GM19099 (cell line): Measurements from ENCODE around the gene TMEM44.

Experiments
- POLR2A ChIP-seq: IDR thresholded peaks from 3 replicates; pipeline ENCODE4 v1.6.1; 2011; ENCODE audit warnings: low read depth; ENCODE audit not compliant: insufficient read length; ENCODE audit errors: extremely low read depth

The TMEM44 gene

GRCh38 chr3:194661374-194661773 lies 28.2 kb upstream of the TMEM44 start:
- no peak for TF ChIP-seq POLR2A

DNA sequence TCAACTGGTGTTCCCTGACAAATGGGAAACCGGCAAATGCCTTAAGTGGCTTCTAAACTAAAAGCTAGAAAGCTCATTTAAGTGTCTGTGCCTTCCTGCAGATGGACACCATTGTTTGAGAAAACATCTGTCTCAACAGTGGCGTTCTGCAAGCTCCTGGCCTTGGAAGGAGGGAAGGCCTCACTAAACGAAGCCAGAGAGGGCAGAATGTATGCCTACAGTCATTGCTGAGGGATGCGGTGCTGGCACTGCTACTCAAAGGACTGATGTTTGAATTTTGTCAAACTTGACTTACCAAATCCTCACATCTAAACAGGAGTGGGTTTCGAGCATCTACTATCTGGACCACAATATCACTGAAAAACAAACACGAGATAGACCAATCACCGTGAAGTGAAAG lies 26.6 kb upstream of the TMEM44 start:
- no peak for TF ChIP-seq POLR2A

DNA sequence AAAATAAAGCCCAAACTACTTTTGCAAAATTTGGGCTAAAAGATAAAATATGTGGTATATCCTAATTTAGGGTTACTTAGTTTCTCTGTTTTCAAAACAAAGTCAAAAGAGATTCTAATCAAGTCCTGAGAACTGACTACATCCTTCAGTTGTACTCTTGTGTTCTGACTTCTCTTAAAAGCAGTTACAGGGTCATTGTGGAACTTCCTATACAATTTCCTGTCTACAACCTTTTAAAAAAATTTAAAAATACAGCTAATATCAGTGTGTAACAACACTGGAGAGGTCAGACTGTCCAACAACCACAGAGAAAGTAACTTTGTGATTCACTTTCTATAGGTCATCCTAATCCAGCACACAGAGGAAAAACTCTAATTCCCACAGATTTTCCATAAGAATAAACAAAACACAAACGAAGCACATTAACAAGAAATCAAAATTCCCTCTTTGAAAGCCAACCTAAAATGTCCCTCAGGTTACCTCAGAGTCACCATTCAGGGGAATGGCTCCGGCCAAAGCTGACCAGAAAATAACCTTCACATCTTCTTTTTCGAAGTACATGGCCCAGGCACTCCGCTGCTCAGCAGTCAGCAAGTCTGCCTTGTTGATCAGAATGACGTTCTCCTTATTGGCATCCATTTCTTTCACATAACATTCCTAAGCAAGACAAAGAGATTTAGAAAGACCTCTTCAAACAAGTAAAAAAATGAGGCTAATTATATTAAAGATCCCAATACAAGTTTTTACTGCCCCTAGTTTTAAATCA lies 25.4 kb upstream of the TMEM44 start:
- no peak for TF ChIP-seq POLR2A

DNA sequence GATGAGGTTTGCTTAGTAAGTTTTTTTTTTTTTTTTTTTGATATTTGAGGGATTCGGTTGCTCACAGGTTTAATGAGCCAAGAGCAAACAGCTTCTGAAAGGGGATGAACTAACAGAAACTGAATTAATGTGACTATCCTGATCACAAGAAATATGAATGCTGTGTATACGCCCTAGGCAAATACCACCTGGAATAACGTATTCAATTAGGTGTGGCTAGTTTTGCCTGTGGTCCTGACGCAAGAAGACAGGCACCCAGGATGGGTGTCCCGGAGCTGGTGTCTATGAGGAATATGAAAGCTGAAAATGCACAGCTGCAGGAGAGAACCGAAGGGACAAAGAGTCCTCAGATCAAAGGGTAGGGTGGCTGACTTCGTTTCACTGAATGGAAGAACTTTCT lies 24.2 kb upstream of the TMEM44 start:
- TF ChIP-seq POLR2A, result no peak

GRCh38 chr3:194654443-194654842 lies 21.2 kb upstream of the TMEM44 start:
- TF ChIP-seq POLR2A, result no peak

DNA sequence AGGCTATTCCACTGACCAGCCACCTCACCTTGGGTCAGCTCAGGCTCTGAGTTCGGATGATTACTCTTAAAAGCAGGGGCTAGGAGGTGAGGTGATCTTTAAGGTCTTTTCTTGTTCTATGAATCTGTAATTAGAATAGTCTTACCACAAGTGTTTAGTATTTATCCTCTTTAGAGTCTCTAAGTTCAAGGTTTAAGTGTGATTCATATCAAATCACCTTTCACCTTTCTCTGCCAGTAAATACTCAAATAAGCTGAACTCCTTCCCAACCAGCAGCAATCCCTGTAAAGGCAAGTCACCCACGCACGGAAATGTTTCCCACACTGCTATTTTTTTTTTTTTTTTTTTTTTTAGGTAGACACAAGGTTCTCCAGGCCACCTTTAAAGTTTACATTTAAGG lies 14.5 kb upstream of the TMEM44 start:
- TF ChIP-seq POLR2A, result no peak

DNA sequence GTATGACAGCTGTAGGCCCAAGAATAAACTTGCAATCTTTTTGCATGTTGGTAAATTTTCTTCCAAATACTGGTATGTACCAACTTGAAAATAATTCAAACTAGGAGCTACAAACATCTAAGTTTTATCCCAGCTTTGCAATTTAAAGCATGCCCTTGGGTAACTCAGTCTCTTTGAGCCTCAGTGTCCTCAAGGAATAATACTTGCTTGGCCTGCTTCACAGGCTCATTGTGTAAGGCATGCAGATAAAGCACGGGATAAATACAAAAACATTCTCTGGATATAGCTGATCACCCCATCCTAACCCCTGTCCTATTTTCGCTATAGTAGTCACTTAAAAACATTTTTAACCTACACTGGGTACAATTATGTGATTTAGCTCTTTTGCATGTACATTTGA lies 9.6 kb upstream of the TMEM44 start:
- no peak for TF ChIP-seq POLR2A

GRCh38 chr3:194640829-194641228 lies 7.6 kb upstream of the TMEM44 start:
- TF ChIP-seq POLR2A, result no peak

GRCh38 chr3:194638991-194639605 lies 5.9 kb upstream of the TMEM44 start:
- no peak for TF ChIP-seq POLR2A

DNA sequence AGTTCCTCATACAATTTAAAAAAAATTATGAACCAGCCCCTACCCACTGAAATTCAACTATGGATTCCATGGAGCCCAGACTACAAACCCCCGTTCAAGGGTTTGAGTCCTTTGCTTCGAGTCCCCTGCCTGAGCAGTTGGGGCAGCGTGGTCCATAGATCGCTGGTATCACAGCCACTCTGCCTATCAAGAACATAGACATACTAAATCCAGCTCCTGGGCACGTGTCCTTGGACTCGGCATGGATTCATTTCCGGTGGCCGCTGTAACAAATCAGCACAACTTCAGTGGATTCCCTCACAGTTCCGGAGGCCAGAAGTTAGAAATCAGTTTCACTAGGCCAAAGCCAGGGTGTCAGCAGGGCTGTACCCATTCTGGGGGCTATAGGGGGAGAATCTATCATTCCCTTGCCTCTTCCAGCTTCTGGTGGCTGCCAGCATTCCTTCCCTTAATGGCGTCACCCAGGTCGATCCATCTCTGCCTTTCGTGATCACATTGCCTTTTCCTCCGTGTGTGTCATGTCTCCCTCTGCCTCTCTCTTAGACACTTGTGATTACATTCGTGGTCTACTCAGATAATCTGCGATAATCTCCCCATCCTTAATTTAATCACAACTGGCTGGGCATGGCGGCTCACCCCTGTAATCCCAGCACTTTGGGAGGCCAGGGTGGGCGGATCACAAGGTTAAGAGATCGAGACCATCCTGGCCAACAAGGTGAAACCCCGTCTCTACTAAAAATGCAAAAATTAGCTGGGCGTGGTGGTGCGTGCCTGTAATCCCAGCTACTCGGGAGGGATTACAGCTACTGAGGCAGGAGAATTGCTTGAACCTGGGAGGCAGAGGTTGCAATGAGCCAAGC lies 4.6 kb upstream of the TMEM44 start:
- no peak for TF ChIP-seq POLR2A

- no peak for TF ChIP-seq POLR2A
These were observed 3.8 kb upstream of the TMEM44 start for GRCh38 chr3:194637066-194637465.

- TF ChIP-seq POLR2A, result no peak
These were observed 340 bp downstream of the TMEM44 start for GRCh38 chr3:194632809-194633348.

- TF ChIP-seq POLR2A, result no peak
These were observed 902 bp downstream of the TMEM44 start for GRCh38 chr3:194632226-194632808.

GRCh38 chr3:194631696-194632095 lies 1.5 kb downstream of the TMEM44 start:
- TF ChIP-seq POLR2A, result no peak

DNA sequence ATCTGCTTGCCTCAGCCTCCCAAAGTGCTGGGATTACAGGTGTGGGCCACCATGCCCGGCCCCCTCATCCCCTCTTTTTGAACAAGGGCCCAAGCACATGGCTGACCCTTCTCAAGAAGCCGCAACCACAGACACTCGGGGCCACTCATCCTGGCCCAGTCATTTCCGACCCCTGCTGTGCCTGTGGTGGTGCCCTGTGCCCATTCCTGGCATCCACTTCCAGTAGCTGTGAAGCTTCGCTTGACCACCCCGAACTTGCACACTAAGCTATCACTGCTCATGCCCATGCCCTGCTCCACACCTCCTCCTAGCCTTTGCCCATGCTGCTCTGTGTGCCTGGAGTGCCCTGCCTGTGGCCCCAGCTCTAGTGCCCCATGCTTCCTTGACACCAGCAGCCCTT lies 8.3 kb downstream of the TMEM44 start:
- no peak for TF ChIP-seq POLR2A
